Measurements from ENCODE around the gene WDR59.

Gene WDR59

DNA sequence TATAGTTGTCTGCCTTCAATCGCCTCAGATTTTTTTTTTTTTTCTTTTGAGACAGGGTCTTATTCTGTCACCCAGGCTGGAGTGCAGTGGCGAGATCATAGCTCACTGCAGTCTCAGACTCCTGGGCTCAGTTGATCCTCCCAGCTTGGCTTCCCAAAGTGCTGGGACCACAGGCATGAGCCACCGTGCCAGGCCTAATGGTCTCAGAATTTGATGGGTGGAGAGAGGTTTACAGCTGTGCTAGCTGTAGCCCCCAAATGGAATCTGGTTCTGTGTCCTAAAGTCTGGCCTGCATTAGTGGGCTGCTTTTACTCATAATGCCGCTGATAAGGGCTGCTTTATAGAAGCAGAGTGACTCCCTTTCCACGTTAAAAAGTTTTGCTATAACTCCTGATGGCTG, 19.0 kb upstream of the WDR59 start (continued):
- TF ChIP-seq, protein P1, sequence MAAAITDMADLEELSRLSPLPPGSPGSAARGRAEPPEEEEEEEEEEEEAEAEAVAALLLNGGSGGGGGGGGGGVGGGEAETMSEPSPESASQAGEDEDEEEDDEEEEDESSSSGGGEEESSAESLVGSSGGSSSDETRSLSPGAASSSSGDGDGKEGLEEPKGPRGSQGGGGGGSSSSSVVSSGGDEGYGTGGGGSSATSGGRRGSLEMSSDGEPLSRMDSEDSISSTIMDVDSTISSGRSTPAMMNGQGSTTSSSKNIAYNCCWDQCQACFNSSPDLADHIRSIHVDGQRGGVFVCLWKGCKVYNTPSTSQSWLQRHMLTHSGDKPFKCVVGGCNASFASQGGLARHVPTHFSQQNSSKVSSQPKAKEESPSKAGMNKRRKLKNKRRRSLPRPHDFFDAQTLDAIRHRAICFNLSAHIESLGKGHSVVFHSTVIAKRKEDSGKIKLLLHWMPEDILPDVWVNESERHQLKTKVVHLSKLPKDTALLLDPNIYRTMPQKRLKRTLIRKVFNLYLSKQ (tag by site-specific recombination; IDR thresholded peaks at IDR 0.05; ENCODE audit: borderline replicate concordance) = no peak

- POLR2A ChIA-PET = interaction anchor here (2.5 kb wide), 1 partner anchor 18 kb away, joined by 9 read pairs; the partner anchor contains the start of gene WDR59
- no peak overlapping the region for H3K4me3 ChIP-seq (ENCODE audit: low read depth, low read length)
- H3K9me3 ChIP-seq (ENCODE audit: control insufficient read depth, insufficient read depth, low read depth, low read length) = no peaks in the 10 kb centered on the region
- no peak for TF ChIP-seq ZNF121 (tag by site-specific recombination; IDR thresholded peaks at IDR 0.05)
- TF ChIP-seq, protein P2, sequence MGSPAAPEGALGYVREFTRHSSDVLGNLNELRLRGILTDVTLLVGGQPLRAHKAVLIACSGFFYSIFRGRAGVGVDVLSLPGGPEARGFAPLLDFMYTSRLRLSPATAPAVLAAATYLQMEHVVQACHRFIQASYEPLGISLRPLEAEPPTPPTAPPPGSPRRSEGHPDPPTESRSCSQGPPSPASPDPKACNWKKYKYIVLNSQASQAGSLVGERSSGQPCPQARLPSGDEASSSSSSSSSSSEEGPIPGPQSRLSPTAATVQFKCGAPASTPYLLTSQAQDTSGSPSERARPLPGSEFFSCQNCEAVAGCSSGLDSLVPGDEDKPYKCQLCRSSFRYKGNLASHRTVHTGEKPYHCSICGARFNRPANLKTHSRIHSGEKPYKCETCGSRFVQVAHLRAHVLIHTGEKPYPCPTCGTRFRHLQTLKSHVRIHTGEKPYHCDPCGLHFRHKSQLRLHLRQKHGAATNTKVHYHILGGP (tag by site-specific recombination; IDR thresholded peaks at IDR 0.05) = no peak
- no peak for TF ChIP-seq YY2 (tag by site-specific recombination; IDR thresholded peaks at IDR 0.05)
- TF ChIP-seq ZSCAN23 (tag by site-specific recombination; IDR thresholded peaks at IDR 0.05) = no peak
- TF ChIP-seq ZNF394 (tag by site-specific recombination; IDR thresholded peaks at IDR 0.05; ENCODE audit: borderline replicate concordance) = peak; percentile 68; the same call in 1 of the 2 replicates
- CTCF ChIA-PET = interaction anchor here (1.1 to 1.8 kb wide), 3 partner anchors 60 to 109 kb away, joined by 3 to 7 read pairs (median 3); no protein-coding TSS in a partner anchor
- H3K4me1 ChIP-seq (ENCODE audit: control insufficient read depth, insufficient read depth, low read length) = peaks cover 3% of the 10 kb centered on the region; the same call in 1 of the 2 replicates
- H3K27ac ChIP-seq (ENCODE audit: extremely low read depth, low read depth, low read length) = no peak overlapping the region
- H3K36me3 ChIP-seq (ENCODE audit: control insufficient read depth in 2 of 2, insufficient read depth in 1 of 2, low read length in 2 of 2) = no peaks in the 10 kb centered on the region
These were observed 17.6 kb upstream of the WDR59 start for GRCh38 chr16:75002474-75002873.

GRCh38 chr16:75000481-75001081, 15.7 kb upstream of the WDR59 start:
- POLR2A ChIA-PET = no interaction called here
- Histone ChIP-seq H3K4me1 (ENCODE audit: control insufficient read depth, insufficient read depth, low read length) (peaks cover 3% of the 10 kb centered on the region; the same call in 1 of the 2 replicates), H3K9me3 (ENCODE audit: control insufficient read depth, insufficient read depth, low read depth, low read length) (no peaks in the 10 kb centered on the region), H3K4me3 (ENCODE audit: low read depth, low read length) (peak overlapping the region; percentile 63), H3K27ac (ENCODE audit: extremely low read depth, low read depth, low read length) (no peak overlapping the region), H3K36me3 (ENCODE audit: control insufficient read depth in 2 of 2, insufficient read depth in 1 of 2, low read length in 2 of 2) (no peaks in the 10 kb centered on the region)
- CTCF ChIA-PET = no interaction called here
- TF ChIP-seq ZNF549 (tag by site-specific recombination; IDR thresholded peaks at IDR 0.05) (no peak), ZBTB20 (tag by site-specific recombination; IDR thresholded peaks at IDR 0.05) (peak; percentile 87), ZNF596 (tag by site-specific recombination; IDR thresholded peaks at IDR 0.05) (no peak), SALL2 (tag by site-specific recombination; IDR thresholded peaks at IDR 0.05; ENCODE audit: borderline replicate concordance) (no peak), SP7 (tag by site-specific recombination; IDR thresholded peaks at IDR 0.05) (0 out of 2 replicates have a peak, but pooled peaks have one; percentile 27), KLF17 (tag by site-specific recombination; IDR thresholded peaks at IDR 0.05) (no peak), ZNF560 (tag by site-specific recombination; IDR thresholded peaks at IDR 0.05; ENCODE audit: borderline replicate concordance) (no peak), ZNF792 (tag by site-specific recombination; IDR thresholded peaks at IDR 0.05) (no peak), PRDM2 (tag by site-specific recombination; IDR thresholded peaks at IDR 0.05; ENCODE audit: borderline replicate concordance) (no peak)
- TF ChIP-seq, protein P3, sequence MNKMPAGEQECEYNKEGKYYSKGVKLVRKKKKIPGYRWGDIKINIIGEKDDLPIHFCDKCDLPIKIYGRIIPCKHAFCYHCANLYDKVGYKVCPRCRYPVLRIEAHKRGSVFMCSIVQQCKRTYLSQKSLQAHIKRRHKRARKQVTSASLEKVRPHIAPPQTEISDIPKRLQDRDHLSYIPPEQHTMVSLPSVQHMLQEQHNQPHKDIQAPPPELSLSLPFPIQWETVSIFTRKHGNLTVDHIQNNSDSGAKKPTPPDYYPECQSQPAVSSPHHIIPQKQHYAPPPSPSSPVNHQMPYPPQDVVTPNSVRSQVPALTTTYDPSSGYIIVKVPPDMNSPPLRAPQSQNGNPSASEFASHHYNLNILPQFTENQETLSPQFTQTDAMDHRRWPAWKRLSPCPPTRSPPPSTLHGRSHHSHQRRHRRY (tag by site-specific recombination; IDR thresholded peaks at IDR 0.05) = no peak

Data from HEK293 (cell line).